GM13976 (cell line): ENCODE results near the gene C1QC.
A peak's percentile ranks its signal among the peaks of the same experiment; 100 is the strongest.

Source experiments
- DNase-seq: peaks from one replicate; pipeline ENCODE4 v3.0.0; 2012; ENCODE audit warnings: low spot score
- in situ Hi-C: fragments of 300-500 bp; cut with MboI; formaldehyde crosslinking; loops from one replicate; pipeline ENCODE4 v1.12.0; 2022; ENCODE audit warnings: low sequenced_read_pairs, mixed read lengths, inconsistent platforms; ENCODE audit not compliant: unreplicated experiment
- TF ChIP-seq, protein P1 (sequence below): IDR thresholded peaks from 2 replicates; pipeline ENCODE4 v1.5.1; 2012; ENCODE audit warnings: borderline replicate concordance, mild to moderate bottlenecking; ENCODE audit not compliant: insufficient read depth; ENCODE audit errors: extremely low read depth, missing control alignments, control extremely low read depth

C1QC gene

DNA sequence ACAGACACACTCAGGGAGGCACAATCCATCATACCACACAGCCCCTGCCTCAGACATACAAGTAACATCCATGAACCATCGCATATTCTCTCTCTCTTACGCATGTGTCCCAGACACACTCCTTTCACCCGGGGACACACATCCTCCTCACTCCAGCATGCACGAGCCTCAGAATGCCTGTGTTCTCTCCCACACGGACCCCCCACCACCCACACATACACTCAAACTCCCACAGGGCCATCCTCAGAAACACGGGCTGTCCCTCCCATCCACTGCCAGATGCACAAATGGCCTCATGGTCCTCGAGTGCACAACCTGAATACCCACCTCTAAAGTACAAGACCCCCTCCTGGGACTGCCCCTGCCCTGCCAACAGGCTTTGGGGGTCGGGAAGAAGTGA lies 2.2 kb upstream of the C1QC start:
- DNase-seq, result no peak
- TF ChIP-seq, protein P1, sequence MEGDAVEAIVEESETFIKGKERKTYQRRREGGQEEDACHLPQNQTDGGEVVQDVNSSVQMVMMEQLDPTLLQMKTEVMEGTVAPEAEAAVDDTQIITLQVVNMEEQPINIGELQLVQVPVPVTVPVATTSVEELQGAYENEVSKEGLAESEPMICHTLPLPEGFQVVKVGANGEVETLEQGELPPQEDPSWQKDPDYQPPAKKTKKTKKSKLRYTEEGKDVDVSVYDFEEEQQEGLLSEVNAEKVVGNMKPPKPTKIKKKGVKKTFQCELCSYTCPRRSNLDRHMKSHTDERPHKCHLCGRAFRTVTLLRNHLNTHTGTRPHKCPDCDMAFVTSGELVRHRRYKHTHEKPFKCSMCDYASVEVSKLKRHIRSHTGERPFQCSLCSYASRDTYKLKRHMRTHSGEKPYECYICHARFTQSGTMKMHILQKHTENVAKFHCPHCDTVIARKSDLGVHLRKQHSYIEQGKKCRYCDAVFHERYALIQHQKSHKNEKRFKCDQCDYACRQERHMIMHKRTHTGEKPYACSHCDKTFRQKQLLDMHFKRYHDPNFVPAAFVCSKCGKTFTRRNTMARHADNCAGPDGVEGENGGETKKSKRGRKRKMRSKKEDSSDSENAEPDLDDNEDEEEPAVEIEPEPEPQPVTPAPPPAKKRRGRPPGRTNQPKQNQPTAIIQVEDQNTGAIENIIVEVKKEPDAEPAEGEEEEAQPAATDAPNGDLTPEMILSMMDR, result no peak
- in situ Hi-C loops, result loop anchor here (10.0 to 25.0 kb wide), 2 partner anchors 216 to 504 kb away; partner anchors contain the start of gene WNT4

DNA sequence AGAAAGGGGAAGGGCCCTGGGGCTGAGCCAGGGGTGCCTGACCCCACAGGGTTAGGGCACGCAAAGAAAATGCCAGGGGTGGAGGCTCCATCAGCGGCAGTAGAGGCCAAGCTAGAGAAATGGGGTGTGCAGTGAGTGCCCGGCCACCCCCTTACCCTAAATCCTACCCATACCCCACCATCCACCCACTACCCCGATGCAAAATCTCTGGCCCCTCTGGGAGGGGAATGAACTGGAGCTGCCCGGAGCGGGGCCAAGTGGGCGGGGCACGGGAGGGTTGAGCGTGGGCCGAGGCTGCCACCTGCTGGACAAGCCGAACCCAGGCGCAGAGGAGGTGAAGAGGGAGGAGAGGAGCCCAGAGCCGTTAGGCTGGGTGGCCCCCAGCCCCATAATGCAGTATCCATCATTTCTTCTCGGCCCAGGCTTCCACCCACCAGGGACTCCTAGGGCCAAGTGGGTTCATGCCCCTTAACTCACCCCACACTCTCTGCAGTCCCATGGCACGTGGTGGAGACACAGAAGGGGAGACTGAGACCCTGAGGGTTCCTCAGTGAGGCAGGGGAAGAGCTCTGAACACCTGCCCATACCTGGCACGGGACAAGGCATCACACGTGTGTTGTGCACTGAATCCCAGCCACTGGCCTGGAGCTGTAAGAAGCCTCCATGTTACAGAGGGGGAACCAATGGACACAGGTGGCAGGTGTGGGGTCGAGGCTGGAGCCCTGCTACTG lies 1.4 kb upstream of the C1QC start:
- in situ Hi-C loops, result loop anchor here (10.0 to 25.0 kb wide), 2 partner anchors 217 to 505 kb away; partner anchors contain the start of gene WNT4
- TF ChIP-seq, protein P1, result peak; percentile 93
- peak; percentile 89 for DNase-seq

DNA sequence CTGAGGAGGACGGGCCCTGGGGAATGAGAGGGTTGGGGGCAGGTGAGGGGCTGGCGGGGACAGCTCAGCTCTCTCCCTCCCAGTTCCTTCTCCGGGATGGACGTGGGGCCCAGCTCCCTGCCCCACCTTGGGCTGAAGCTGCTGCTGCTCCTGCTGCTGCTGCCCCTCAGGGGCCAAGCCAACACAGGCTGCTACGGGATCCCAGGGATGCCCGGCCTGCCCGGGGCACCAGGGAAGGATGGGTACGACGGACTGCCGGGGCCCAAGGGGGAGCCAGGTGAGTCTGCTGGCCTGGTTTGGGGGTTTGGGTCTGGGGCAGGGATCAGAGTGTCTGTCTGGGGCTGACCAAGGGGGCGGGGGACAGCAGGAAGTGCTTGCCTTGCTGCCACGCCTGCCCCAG lies 495 bp downstream of the C1QC start:
- in situ Hi-C loops, result loop anchor here (10.0 to 25.0 kb wide), 2 partner anchors 219 to 507 kb away; partner anchors contain the start of gene WNT4
- no peak for DNase-seq
- TF ChIP-seq, protein P1, result no peak

DNA sequence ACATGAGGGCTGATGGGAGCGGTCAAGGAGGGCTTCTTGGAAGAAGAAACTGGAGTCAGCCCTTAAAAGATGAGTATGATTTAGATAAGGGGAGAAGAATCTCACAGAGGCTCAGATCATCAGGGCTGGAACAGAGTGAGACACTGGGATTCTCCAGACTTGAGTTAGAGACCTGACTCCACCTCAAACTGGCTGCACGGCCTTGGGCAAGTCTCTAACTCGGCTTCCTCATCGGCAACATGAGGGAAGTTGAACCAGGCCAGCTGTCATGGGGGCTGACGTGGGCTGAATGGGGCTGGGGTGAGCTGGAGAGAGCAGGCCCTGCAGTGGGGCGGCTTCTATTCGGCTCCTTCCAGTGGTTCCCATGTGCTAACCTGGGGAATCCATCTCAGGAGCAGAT lies 2.5 kb downstream of the C1QC start:
- no peak for DNase-seq
- in situ Hi-C loops, result loop anchor here (10.0 to 25.0 kb wide), 2 partner anchors 221 to 509 kb away; partner anchors contain the start of gene WNT4
- TF ChIP-seq, protein P1, result no peak

DNA sequence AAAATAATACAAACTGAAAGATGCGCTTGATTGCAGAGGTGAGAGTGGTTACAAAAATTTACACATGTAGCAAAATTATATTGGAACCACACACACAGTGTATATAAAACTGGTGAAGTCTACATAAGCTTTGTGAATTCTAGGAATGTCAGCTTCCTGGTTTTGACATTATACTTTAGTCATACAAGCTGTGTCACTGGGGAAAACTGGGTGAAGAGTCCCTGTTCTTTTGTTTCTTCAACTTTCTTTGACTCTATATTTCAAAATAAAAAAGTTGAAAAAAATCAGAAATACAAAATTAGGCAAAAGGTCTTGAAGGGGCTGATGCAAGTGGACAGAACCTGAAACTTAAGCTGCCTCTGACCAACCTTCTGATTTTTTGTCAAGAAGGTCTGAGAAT lies 3.0 kb downstream of the C1QC start:
- DNase-seq, result no peak
- TF ChIP-seq, protein P1, result no peak
- in situ Hi-C loops, result loop anchor here (10.0 to 25.0 kb wide), 2 partner anchors 222 to 509 kb away; partner anchors contain the start of gene WNT4

DNA sequence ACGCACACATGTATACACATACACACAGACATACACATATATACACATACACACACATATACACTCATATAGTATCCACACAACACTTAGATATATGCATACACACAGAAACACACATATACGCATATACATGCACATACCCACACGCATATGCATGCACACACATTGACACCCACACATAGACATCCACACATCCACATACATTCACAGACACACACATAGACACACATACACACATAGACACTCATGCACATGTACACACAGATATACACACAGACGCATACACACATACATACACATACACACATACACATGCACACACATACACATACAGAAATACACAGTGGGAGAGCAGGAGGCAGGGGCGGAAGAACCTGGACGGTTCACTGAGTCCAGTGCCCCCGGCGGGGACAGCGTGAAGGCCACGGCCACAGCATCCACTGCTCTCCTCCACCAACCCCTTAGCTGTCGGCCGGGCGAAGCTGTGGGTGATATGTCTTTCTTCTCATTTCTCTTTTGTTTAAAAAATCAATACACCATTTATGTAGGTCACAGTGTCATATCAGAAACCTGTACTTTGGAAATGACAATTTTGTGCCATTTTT lies 6.8 kb downstream of the C1QC start:
- TF ChIP-seq, protein P1, result no peak
- in situ Hi-C loops, result no loop called here
- no peak for DNase-seq
